Right lobe of liver (tissue), 4 donors: ENCODE results near the gene LAMTOR2.

ENCODE experiments used
- CTCF ChIP-seq, 4 donors: fragments of 200-600 bp in 3 of 4; fragments of 450-650 bp in 1 of 4; IDR thresholded peaks; one replicate each; pipeline versions ENCODE4 v1.5.1 to v1.8.0; 2016 to 2022; ENCODE audit warnings: antibody characterized with exemption in 4 of 4, mild to moderate bottlenecking in 2 of 4
- POLR2A ChIP-seq: fragments of 450-650 bp; IDR thresholded peaks from one replicate; pipeline ENCODE4 v1.6.1; 2017; ENCODE audit warnings: antibody characterized with exemption, mild to moderate bottlenecking
- donor health status: DM: no; HTN: no; CAD: no.
- donor health status: DM: no; HTN: no; CAD: no.
- donor health status: DM: no; HTN: yes; CAD: no.

GRCh38 chr1:156050376-156050775, 4.2 kb upstream of the LAMTOR2 start:
- TF ChIP-seq CTCF (IDR thresholded peaks at IDR 0.05): no peak
- TF ChIP-seq POLR2A: no peak
